Neural cell (in vitro differentiated cells): ENCODE measurements around the gene C22orf15. TPM values are rescaled to one million over a fixed set of nuclear protein-coding genes. Genes with fewer than 3 reads are reported as not detected.

ENCODE experiments used
- H2AFZ ChIP-seq: fragments of 200-600, 300-800 bp; sonication (generic), shearing (Covaris generic); 2 replicates; pipeline ENCODE4 v1.6.0; 2014; ENCODE audit warnings: low read depth, mild to moderate bottlenecking, antibody characterized with exemption, low read length, moderate library complexity
- H3F3A ChIP-seq: fragments of 200-600 bp; shearing (Covaris generic); 2 replicates; pipeline ENCODE4 v1.6.1; 2016; ENCODE audit warnings: mild to moderate bottlenecking, moderate library complexity, mixed read lengths, antibody characterized with exemption, low read length; ENCODE audit not compliant: insufficient read depth, poor library complexity, severe bottlenecking
- H3K27ac ChIP-seq: fragments of 200-600, 300-800 bp; sonication (generic), shearing (Covaris generic); 2 replicates; pipeline ENCODE4 v1.5.1; 2014; ENCODE audit warnings: mild to moderate bottlenecking, low read length, moderate library complexity
- H3K27me3 ChIP-seq: fragments of 300-800, 200-600 bp; sonication (generic), shearing (Covaris generic); 2 replicates; pipeline ENCODE4 v1.6.0; 2014; ENCODE audit warnings: mild to moderate bottlenecking, low read depth, low read length, moderate library complexity; ENCODE audit not compliant: insufficient read depth
- H3K36me3 ChIP-seq: fragments of 300-800, 200-600 bp; sonication (generic), shearing (Covaris generic); 2 replicates; pipeline ENCODE4 v1.5.1; 2014; ENCODE audit warnings: mild to moderate bottlenecking, antibody characterized with exemption, low read length, moderate library complexity; ENCODE audit not compliant: insufficient read depth
- H3K4me2 ChIP-seq: fragments of 300-800, 200-600 bp; sonication (generic), shearing (Covaris generic); 2 replicates; pipeline ENCODE4 v1.6.0; 2014; ENCODE audit warnings: mild to moderate bottlenecking, low read length
- H3K4me3 ChIP-seq: fragments of 300-800, 200-600 bp; sonication (generic), shearing (Covaris generic); 2 replicates; pipeline ENCODE4 v1.5.1; 2014; ENCODE audit warnings: mild to moderate bottlenecking, low read length, moderate library complexity
- H3K79me2 ChIP-seq: fragments of 200-600 bp; shearing (Covaris generic); replicated peaks from 2 replicates; pipeline ENCODE4 v1.6.0; 2014; ENCODE audit warnings: mild to moderate bottlenecking, low read length, moderate library complexity; ENCODE audit not compliant: insufficient read depth
- H3K9ac ChIP-seq: fragments of 300-800, 200-600 bp; sonication (generic), shearing (Covaris generic); 2 replicates; pipeline ENCODE4 v1.6.1; 2016; ENCODE audit warnings: mild to moderate bottlenecking, low read length, mixed read lengths
- H3K9me2 ChIP-seq: fragments of 200-600 bp; shearing (Covaris generic); 2 replicates; pipeline ENCODE4 v1.6.1; 2016; ENCODE audit warnings: mild to moderate bottlenecking, low read length, mixed read lengths; ENCODE audit not compliant: insufficient read depth
- H3K9me3 ChIP-seq: fragments of 200-600, 300-800 bp; sonication (generic), shearing (Covaris generic); 2 replicates; pipeline ENCODE4 v1.6.1; 2016; ENCODE audit warnings: mild to moderate bottlenecking, mixed run types, low read length, moderate library complexity, mixed read lengths
- H4K20me1 ChIP-seq: fragments of 200-600 bp; shearing (Covaris generic); 2 replicates; pipeline ENCODE4 v1.6.1; 2016; ENCODE audit warnings: mild to moderate bottlenecking, mixed run types; ENCODE audit not compliant: insufficient read depth
- EP300 ChIP-seq: fragments of 450-650 bp; conservative IDR thresholded peaks from 2 replicates; pipeline ENCODE4 v1.6.1; 2014; ENCODE audit warnings: antibody characterized with exemption, mild to moderate bottlenecking, moderate library complexity; ENCODE audit not compliant: poor library complexity, severe bottlenecking
- EZH2 ChIP-seq: fragments of 200-600, 300-800 bp; shearing (Covaris generic), sonication (generic); IDR thresholded peaks from 2 replicates; pipeline ENCODE4 v1.6.1; 2014; ENCODE audit warnings: antibody characterized with exemption, low read length, borderline replicate concordance, mild to moderate bottlenecking; ENCODE audit not compliant: insufficient read depth, poor library complexity, severe bottlenecking
- MXI1 ChIP-seq: fragments of 450-650 bp; conservative IDR thresholded peaks from 2 replicates; pipeline ENCODE4 v1.6.1; 2014; ENCODE audit warnings: antibody characterized with exemption, mild to moderate bottlenecking; ENCODE audit not compliant: poor library complexity, severe bottlenecking
- POLR2AphosphoS5 ChIP-seq: IDR thresholded peaks from 2 replicates; pipeline ENCODE4 v1.6.1; 2012
- RAD21 ChIP-seq: fragments of 450-650 bp; conservative IDR thresholded peaks from 2 replicates; pipeline ENCODE4 v1.6.1; 2014; ENCODE audit warnings: antibody characterized with exemption, mild to moderate bottlenecking, moderate library complexity
- REST ChIP-seq: IDR thresholded peaks from 2 replicates; pipeline ENCODE4 v1.6.1; 2012; ENCODE audit warnings: borderline replicate concordance
- SMC3 ChIP-seq: fragments of 450-650 bp; conservative IDR thresholded peaks from 2 replicates; pipeline ENCODE4 v1.6.1; 2014; ENCODE audit warnings: antibody characterized with exemption, mild to moderate bottlenecking, moderate library complexity; ENCODE audit not compliant: poor library complexity
- TAF1 ChIP-seq: IDR thresholded peaks from 2 replicates; pipeline ENCODE4 v1.6.1; 2012; ENCODE audit warnings: low read depth
- polyA plus RNA-seq: library from polyadenylated mRNA; depleted of rRNA; stranded (reverse); fragments of >200 nt; gene quantifications from 2 replicates; pipeline ENCODE4 v1.2.3, GENCODE V29; 2014
- TF ChIP-seq, protein P1 (sequence below): fragments of 450-650 bp; IDR thresholded peaks from 2 replicates; pipeline ENCODE4 v1.5.1; 2014; ENCODE audit warnings: antibody characterized with exemption, mild to moderate bottlenecking, moderate library complexity; ENCODE audit not compliant: poor library complexity, severe bottlenecking

C22orf15 gene
- polyA plus RNA-seq, 1 donor from 2014 or later, result not detected

GRCh38 chr22:23753385-23753784 is 9.4 kb upstream of the C22orf15 start:
- Histone ChIP-seq H3K9me3 (no peaks in the 10 kb centered on the region), H2AFZ (no peak overlapping the region), H4K20me1 (no peaks in the 10 kb centered on the region), H3F3A (no peaks in the 10 kb centered on the region), H3K4me2 (no peak overlapping the region), H3K4me3 (no peak overlapping the region), H3K9ac (no peak overlapping the region), H3K36me3 (no peaks in the 10 kb centered on the region), H3K9me2 (no peaks in the 10 kb centered on the region), H3K27ac (no peak overlapping the region), H3K79me2 (peaks cover 6% of the 10 kb centered on the region), H3K27me3 (no peaks in the 10 kb centered on the region)
- TF ChIP-seq RAD21 (no peak), MXI1 (no peak), SMC3 (no peak), POLR2AphosphoS5 (no peak), EZH2 (no peak), REST (no peak), TAF1 (no peak)
- TF ChIP-seq, protein P1, sequence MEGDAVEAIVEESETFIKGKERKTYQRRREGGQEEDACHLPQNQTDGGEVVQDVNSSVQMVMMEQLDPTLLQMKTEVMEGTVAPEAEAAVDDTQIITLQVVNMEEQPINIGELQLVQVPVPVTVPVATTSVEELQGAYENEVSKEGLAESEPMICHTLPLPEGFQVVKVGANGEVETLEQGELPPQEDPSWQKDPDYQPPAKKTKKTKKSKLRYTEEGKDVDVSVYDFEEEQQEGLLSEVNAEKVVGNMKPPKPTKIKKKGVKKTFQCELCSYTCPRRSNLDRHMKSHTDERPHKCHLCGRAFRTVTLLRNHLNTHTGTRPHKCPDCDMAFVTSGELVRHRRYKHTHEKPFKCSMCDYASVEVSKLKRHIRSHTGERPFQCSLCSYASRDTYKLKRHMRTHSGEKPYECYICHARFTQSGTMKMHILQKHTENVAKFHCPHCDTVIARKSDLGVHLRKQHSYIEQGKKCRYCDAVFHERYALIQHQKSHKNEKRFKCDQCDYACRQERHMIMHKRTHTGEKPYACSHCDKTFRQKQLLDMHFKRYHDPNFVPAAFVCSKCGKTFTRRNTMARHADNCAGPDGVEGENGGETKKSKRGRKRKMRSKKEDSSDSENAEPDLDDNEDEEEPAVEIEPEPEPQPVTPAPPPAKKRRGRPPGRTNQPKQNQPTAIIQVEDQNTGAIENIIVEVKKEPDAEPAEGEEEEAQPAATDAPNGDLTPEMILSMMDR, result no peak

DNA sequence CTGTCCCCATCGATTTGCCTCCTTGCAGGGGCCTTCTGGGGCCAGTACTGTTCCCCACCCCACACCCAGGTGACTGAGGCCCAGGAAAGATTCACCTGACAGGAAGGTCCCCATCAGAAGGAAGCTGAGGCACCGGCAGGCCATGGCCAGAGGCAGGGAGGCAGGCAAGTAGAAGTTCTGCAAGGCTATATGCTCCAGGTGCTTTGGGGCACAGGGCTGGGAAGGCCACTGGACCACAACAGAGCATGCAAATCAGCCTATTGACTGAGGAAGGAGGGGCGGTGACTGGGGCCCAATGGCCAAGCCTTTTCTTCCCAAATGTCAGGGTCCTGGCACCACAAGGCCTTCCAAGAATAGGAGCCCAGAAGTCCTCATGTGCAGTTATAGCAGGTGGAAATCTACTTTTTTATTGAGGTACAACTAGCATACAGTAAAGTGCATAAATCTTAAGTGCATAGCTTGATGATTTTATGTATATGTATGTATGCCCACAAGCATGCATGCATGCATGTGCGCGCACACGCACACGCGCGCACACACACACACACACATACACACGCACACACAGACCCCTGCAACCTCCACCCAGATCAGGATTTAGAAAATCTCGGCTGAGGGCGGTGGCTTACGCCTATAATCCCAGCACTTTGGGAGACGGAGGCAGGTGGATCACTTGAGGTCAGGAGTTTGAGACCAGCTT is 8.4 kb upstream of the C22orf15 start, which contains the start of gene VPREB3:
Gene VPREB3, minus strand, starts transcription at position 206 of the 700 bp plus-strand sequence. Its CDS starts 62 bp downstream, at position 144.
- H3K9me2 ChIP-seq, result no peaks in the 10 kb centered on the region
- no peaks in the 10 kb centered on the region for H3F3A ChIP-seq
- H3K4me3 ChIP-seq, result no peak within 1 kb of the TSS
- H3K4me2 ChIP-seq, result no peak within 1 kb of the TSS
- no peak within 1 kb of the TSS for H3K9ac ChIP-seq
- no peaks in the 10 kb centered on the region for H3K27me3 ChIP-seq
- H4K20me1 ChIP-seq, result no peaks in the 10 kb centered on the region
- H3K27ac ChIP-seq, result no peak within 1 kb of the TSS
- no peak for TF ChIP-seq TAF1
- TF ChIP-seq EP300, result no peak
- TF ChIP-seq SMC3, result no peak
- TF ChIP-seq POLR2AphosphoS5, result no peak
- no peak for TF ChIP-seq MXI1
- TF ChIP-seq REST, result no peak
- H3K79me2 ChIP-seq, result peaks cover 6% of the 10 kb centered on the region
- no peaks in the 10 kb centered on the region for H3K36me3 ChIP-seq
- H2AFZ ChIP-seq, result no peak within 1 kb of the TSS
- no peaks in the 10 kb centered on the region for H3K9me3 ChIP-seq
